Measurements from ENCODE around the gene KLF16. TPM values are rescaled to one million over a fixed set of nuclear protein-coding genes. Genes with fewer than 3 reads are reported as not detected.

Gene KLF16
- total and polyA plus RNA-seq, 2 experiments from 2014 or later, result 6.4 to 16.0 TPM

DNA sequence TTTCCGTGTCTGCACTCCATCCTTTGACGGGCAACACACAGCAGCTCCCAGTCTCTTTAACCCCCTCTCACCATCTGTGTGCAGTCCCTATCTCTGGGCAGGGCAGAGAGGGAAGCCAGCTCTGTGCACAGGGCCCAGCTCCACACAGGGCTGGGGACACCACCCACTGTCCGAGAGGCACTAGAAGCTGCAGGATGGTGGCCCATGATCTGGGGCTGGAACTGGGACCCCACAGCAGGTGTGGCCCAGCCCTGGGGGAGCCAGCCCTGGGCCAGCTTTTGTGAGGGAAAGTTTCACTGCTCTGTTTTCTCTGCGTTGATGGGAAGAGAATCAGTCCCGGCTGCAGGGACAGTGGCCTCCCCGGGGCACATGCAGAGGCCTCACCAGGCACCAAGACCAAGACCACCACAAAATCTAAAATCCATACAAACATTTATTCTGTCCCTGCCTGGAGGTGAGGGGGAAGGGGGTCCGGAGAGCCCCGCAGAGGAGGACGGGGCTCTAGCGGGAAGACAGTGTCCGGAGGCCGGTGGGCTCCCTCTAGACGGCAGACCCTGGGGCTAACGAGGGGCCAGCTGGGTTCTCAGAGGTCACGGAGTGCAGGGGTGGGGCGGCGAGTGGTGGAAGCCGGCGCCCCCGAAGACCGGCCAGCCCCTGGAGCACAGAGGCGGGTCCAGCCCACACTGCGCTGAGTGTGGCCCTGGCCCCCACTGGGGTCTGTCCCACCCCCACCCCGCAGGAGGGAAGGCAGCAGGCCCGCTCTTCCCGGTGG is 48.4 kb downstream of the KLF16 start:
- Histone ChIP-seq H3K27me3 (no peaks in the 10 kb centered on the region), H3K36me3 (replicated peaks; ENCODE audit: insufficient read depth, low read depth) (no peaks in the 10 kb centered on the region), H3K4me2 (no peak overlapping the region), H2AFZ (no peak overlapping the region), H3K4me3 (no peak overlapping the region), H3K4me1 (ENCODE audit: insufficient read depth) (peaks cover 5% of the 10 kb centered on the region), H3K27ac (no peak overlapping the region), H4K20me1 (ENCODE audit: insufficient read depth, poor library complexity, severe bottlenecking) (no peaks in the 10 kb centered on the region), H3K79me2 (no peaks in the 10 kb centered on the region), H3K9me2 (replicated peaks; ENCODE audit: insufficient read depth) (no peaks in the 10 kb centered on the region), H3K9me3 (ENCODE audit: low read depth) (no peaks in the 10 kb centered on the region)
- 93% methylated on average over 19 of the region's 26 CpGs for WGBS (ENCODE audit: low lambda C conversion rate, missing lambda C conversion rate)
- no peak for DNase-seq (ENCODE audit: low spot score)
- TF ChIP-seq, protein P1, sequence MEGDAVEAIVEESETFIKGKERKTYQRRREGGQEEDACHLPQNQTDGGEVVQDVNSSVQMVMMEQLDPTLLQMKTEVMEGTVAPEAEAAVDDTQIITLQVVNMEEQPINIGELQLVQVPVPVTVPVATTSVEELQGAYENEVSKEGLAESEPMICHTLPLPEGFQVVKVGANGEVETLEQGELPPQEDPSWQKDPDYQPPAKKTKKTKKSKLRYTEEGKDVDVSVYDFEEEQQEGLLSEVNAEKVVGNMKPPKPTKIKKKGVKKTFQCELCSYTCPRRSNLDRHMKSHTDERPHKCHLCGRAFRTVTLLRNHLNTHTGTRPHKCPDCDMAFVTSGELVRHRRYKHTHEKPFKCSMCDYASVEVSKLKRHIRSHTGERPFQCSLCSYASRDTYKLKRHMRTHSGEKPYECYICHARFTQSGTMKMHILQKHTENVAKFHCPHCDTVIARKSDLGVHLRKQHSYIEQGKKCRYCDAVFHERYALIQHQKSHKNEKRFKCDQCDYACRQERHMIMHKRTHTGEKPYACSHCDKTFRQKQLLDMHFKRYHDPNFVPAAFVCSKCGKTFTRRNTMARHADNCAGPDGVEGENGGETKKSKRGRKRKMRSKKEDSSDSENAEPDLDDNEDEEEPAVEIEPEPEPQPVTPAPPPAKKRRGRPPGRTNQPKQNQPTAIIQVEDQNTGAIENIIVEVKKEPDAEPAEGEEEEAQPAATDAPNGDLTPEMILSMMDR (IDR thresholded peaks at IDR 0.05; ENCODE audit: poor library complexity), result no peak
- TF ChIP-seq EZH2 (IDR thresholded peaks at IDR 0.05; ENCODE audit: borderline replicate concordance) (no peak), EZH2phosphoT487 (IDR thresholded peaks at IDR 0.05; ENCODE audit: low read depth, severe bottlenecking, unreplicated experiment) (no peak)

DNA sequence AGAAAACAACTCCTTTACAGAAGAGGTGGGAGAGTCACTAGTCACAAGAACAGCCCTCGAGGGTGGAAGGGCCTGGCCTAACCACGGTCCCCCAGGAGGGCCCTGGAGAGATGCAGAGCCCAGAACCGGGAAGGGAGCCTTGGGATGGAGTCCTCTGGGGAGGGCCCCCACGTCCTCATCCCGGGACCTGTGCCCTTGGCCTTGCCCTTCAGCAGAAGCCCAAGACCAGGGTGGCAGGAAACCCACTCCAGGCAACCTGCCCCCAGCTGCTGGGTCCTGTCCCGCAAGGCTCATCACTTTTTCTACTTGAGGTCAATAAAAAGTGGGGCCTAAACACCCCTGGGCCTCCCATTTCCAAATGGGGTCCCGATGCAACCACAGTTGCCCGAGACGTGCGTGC is 49.0 kb downstream of the KLF16 start:
- Histone ChIP-seq H3K36me3 (replicated peaks; ENCODE audit: insufficient read depth, low read depth) (no peaks in the 10 kb centered on the region), H3K4me2 (no peak overlapping the region), H2AFZ (no peak overlapping the region), H3K79me2 (no peaks in the 10 kb centered on the region), H3K4me1 (ENCODE audit: insufficient read depth) (peaks cover 5% of the 10 kb centered on the region), H3K27me3 (no peaks in the 10 kb centered on the region), H3K9me2 (replicated peaks; ENCODE audit: insufficient read depth) (no peaks in the 10 kb centered on the region), H3K27ac (no peak overlapping the region), H3K4me3 (no peak overlapping the region), H4K20me1 (ENCODE audit: insufficient read depth, poor library complexity, severe bottlenecking) (no peaks in the 10 kb centered on the region), H3K9me3 (ENCODE audit: low read depth) (no peaks in the 10 kb centered on the region)
- DNase-seq (ENCODE audit: low spot score), result no peak
- TF ChIP-seq, protein P1 (IDR thresholded peaks at IDR 0.05; ENCODE audit: poor library complexity), result no peak
- TF ChIP-seq EZH2phosphoT487 (IDR thresholded peaks at IDR 0.05; ENCODE audit: low read depth, severe bottlenecking, unreplicated experiment) (no peak), EZH2 (IDR thresholded peaks at IDR 0.05; ENCODE audit: borderline replicate concordance) (no peak)
- 93% methylated on average over 10 of the region's 10 CpGs for WGBS (ENCODE audit: low lambda C conversion rate, missing lambda C conversion rate)

DNA sequence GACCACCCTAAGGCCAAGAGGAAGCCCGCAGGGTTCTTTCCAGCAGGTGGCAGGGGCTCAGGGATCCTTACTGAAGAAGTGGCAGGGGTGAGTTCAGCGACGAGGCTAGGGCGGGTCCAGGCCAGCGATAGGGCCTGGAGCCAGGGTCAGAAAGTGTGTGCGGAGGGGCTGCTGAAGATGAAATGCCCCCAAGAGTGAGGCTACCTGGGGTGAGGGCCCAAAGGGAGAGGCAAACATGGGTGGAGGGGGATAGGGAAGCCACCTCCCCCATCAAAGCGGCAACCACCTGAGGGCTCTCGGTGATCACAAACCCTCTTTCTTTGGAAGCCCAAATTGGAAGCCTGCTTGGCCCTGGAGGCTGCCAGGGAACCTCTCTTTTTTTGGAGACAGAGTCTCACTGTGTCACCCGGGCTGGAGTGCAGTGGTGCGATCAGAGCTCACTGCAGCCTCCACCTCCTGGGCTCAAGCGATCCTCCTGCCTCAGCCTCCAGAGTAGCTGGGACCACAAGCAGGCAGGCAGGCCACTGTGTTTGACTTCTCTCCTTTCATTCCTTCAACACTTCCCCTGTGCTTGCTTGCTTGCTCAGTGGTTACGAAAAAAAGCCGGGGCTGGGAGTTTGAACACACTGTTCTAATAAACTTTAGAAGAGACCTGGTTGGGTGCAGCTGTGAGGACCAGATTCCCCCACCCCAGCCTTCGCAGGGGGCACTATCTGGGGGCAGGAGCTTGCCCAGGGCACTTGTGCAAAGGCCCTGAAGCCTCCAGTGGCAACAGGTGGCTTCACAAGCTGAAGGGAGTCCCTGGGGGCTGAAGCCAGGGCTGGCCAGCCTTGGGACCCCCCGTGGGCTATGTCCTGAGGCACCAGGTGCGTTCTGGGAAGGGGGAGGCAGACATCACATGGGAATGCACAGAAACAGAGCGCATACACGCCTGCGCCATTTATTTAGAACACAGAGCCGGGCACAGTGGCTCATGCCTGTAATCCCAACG is 49.9 kb downstream of the KLF16 start:
- Histone ChIP-seq H4K20me1 (ENCODE audit: insufficient read depth, poor library complexity, severe bottlenecking) (no peaks in the 10 kb centered on the region), H3K4me1 (ENCODE audit: insufficient read depth) (peaks cover 5% of the 10 kb centered on the region), H3K79me2 (no peaks in the 10 kb centered on the region), H3K27me3 (no peaks in the 10 kb centered on the region), H3K9me3 (ENCODE audit: low read depth) (no peaks in the 10 kb centered on the region), H3K27ac (no peak overlapping the region), H3K36me3 (replicated peaks; ENCODE audit: insufficient read depth, low read depth) (no peaks in the 10 kb centered on the region), H3K9me2 (replicated peaks; ENCODE audit: insufficient read depth) (no peaks in the 10 kb centered on the region), H3K4me2 (peak overlapping the region; percentile 95), H2AFZ (no peak overlapping the region), H3K4me3 (no peak overlapping the region)
- 67% methylated on average over 21 of the region's 21 CpGs for WGBS (ENCODE audit: low lambda C conversion rate, missing lambda C conversion rate)
- TF ChIP-seq EZH2phosphoT487 (IDR thresholded peaks at IDR 0.05; ENCODE audit: low read depth, severe bottlenecking, unreplicated experiment) (no peak), EZH2 (IDR thresholded peaks at IDR 0.05; ENCODE audit: borderline replicate concordance) (no peak)
- TF ChIP-seq, protein P1 (IDR thresholded peaks at IDR 0.05; ENCODE audit: poor library complexity), result no peak
- no peak for DNase-seq (ENCODE audit: low spot score)

All from hepatocyte (in vitro differentiated cells).